Hepatocyte (in vitro differentiated cells): ENCODE data around the gene BICDL2. TPM values are rescaled to one million over a fixed set of nuclear protein-coding genes. Genes with fewer than 3 reads are reported as not detected.
A peak's percentile ranks its signal among the peaks of the same experiment; 100 is the strongest.

Experiments
- DNase-seq: peaks from one replicate; pipeline ENCODE4 v3.0.0-alpha.2; 2016; ENCODE audit warnings: low spot score
- H2AFZ ChIP-seq: fragments of 200-600 bp; sonication (generic); 2 replicates; pipeline ENCODE4 v1.6.0; 2016; ENCODE audit warnings: antibody characterized with exemption, mild to moderate bottlenecking
- H3K27ac ChIP-seq: fragments of 200-600 bp; sonication (generic); 2 replicates; pipeline ENCODE4 v1.5.1; 2016; ENCODE audit warnings: mild to moderate bottlenecking
- H3K27me3 ChIP-seq: fragments of 200-600 bp; sonication (generic); 2 replicates; pipeline ENCODE4 v1.6.1; 2016
- H3K36me3 ChIP-seq: fragments of 200-600 bp; sonication (generic); replicated peaks from 2 replicates; pipeline ENCODE4 v1.5.1; 2016; ENCODE audit warnings: low read depth; ENCODE audit not compliant: insufficient read depth
- H3K4me1 ChIP-seq: fragments of 200-600 bp; sonication (generic); 2 replicates; pipeline ENCODE4 v1.5.1; 2016; ENCODE audit warnings: mild to moderate bottlenecking, moderate library complexity; ENCODE audit not compliant: insufficient read depth
- H3K4me2 ChIP-seq: fragments of 200-600 bp; sonication (generic); 2 replicates; pipeline ENCODE4 v1.6.0; 2016
- H3K4me3 ChIP-seq: fragments of 200-600 bp; sonication (generic); 2 replicates; pipeline ENCODE4 v1.5.1; 2016; ENCODE audit warnings: mild to moderate bottlenecking
- H3K79me2 ChIP-seq: fragments of 200-600 bp; sonication (generic); 2 replicates; pipeline ENCODE4 v1.6.0; 2017; ENCODE audit warnings: mild to moderate bottlenecking
- H3K9me2 ChIP-seq: fragments of 200-600 bp; sonication (generic); replicated peaks from 2 replicates; pipeline ENCODE4 v1.6.0; 2017; ENCODE audit warnings: mild to moderate bottlenecking; ENCODE audit not compliant: insufficient read depth
- H3K9me3 ChIP-seq: fragments of 200-600 bp; sonication (generic); 2 replicates; pipeline ENCODE4 v1.5.1; 2016; ENCODE audit warnings: low read depth, mild to moderate bottlenecking
- H4K20me1 ChIP-seq: fragments of 200-600 bp; sonication (generic); 2 replicates; pipeline ENCODE4 v1.6.0; 2016; ENCODE audit warnings: mild to moderate bottlenecking; ENCODE audit not compliant: insufficient read depth, poor library complexity, severe bottlenecking
- EZH2 ChIP-seq: fragments of 200-600 bp; sonication (generic); IDR thresholded peaks from 2 replicates; pipeline ENCODE4 v1.6.1; 2016; ENCODE audit warnings: antibody characterized with exemption, mild to moderate bottlenecking, borderline replicate concordance
- EZH2phosphoT487 ChIP-seq: fragments of 200-600 bp; sonication (generic); IDR thresholded peaks from one replicate; pipeline ENCODE4 v1.6.1; 2018; ENCODE audit warnings: antibody characterized with exemption, mild to moderate bottlenecking, low read depth, moderate library complexity; ENCODE audit not compliant: unreplicated experiment, severe bottlenecking
- WGBS: methylation state at CpG from one replicate; pipeline ENCODE4 v1.1.6; 2016; ENCODE audit warnings: low lambda C conversion rate; ENCODE audit errors: missing lambda C conversion rate; 5-methylcytosine and 5-hydroxymethylcytosine counted together
- polyA plus RNA-seq: library from polyadenylated mRNA; unstranded; fragments of >200 nt; fragmentation: Nextera tagmentation; extraction: Ambion mirVana; gene quantifications from 2 replicates; pipeline ENCODE4 v1.2.1, GENCODE V29; 2016
- total RNA-seq: library from RNA; depleted of rRNA; stranded (reverse); fragments of >200 nt; gene quantifications from 2 replicates; pipeline ENCODE4 v1.2.3, GENCODE V29; 2014
- TF ChIP-seq, protein P1 (sequence below): fragments of 200-600 bp; sonication (generic); IDR thresholded peaks from 2 replicates; pipeline ENCODE4 v1.5.1; 2016; ENCODE audit warnings: antibody characterized with exemption, mild to moderate bottlenecking; ENCODE audit not compliant: poor library complexity

Gene BICDL2
- total and polyA plus RNA-seq, 2 experiments from 2014 or later: 12.3 to 12.8 TPM

DNA sequence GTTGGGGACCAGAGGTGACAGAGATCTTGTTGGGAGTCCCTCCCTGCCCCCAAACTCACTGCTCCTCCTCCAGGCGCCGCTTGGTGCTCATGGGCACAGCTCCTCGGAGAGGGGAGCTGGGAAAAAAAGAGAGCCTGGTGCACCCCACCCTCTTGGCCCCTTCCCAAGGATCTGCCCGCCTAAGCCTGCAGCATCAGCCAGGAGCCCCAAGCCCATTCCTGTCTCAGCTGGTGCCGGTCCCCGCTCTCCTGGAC is 13.4 kb downstream of the BICDL2 start:
- H4K20me1 ChIP-seq: peaks cover 5% of the 10 kb centered on the region

DNA sequence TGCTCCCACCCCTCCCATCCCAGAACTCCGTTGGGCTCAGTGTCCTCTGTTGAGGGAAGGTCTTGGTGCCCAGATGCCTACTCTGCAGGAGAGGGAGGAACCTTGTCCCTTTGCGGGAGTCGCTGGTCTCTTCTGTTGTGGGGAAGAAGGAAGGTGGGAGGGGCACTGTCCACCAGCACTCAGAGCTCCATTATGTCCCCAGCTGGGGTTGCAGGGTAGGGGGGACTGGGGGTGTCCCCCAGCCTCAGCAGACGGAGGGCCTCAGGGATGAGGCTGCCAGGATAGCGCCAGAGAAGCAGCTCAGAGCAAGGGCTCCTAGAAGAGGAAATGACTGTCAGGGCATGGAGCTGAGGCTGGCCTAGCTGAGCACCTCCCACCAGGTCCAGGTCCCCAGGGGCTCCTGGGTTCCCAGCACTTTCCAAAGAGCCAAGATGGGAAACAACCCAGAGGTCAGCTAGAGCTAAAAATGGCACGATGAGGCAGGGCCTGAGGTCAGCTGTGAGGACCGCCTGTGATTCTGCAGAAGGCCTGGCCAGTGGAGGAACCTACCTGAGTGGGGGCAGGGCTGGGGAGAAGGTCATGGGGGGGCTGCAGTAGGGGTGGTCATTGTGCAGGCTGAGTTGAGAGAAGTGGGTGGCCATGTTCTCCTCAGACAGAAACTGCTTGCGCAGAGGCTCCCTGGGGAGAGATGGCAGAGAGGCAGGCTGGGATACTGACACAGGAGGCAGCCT is 13.9 kb downstream of the BICDL2 start:
- Histone ChIP-seq H4K20me1 (peaks cover 5% of the 10 kb centered on the region), H3K79me2 (peaks cover 29% of the 10 kb centered on the region), H3K27ac (peak overlapping the region; percentile 98), H3K4me2 (peak overlapping the region; percentile 99), H3K4me1 (peaks cover 31% of the 10 kb centered on the region), H3K9me3 (no peaks in the 10 kb centered on the region), H2AFZ (no peak overlapping the region), H3K4me3 (peak overlapping the region; percentile 79), H3K9me2 (no peaks in the 10 kb centered on the region), H3K27me3 (no peaks in the 10 kb centered on the region), H3K36me3 (no peaks in the 10 kb centered on the region)
- WGBS: 35% methylated on average over 8 of the region's 8 CpGs
- DNase-seq: no peak
- TF ChIP-seq EZH2 (no peak), EZH2phosphoT487 (no peak)
- TF ChIP-seq, protein P1, sequence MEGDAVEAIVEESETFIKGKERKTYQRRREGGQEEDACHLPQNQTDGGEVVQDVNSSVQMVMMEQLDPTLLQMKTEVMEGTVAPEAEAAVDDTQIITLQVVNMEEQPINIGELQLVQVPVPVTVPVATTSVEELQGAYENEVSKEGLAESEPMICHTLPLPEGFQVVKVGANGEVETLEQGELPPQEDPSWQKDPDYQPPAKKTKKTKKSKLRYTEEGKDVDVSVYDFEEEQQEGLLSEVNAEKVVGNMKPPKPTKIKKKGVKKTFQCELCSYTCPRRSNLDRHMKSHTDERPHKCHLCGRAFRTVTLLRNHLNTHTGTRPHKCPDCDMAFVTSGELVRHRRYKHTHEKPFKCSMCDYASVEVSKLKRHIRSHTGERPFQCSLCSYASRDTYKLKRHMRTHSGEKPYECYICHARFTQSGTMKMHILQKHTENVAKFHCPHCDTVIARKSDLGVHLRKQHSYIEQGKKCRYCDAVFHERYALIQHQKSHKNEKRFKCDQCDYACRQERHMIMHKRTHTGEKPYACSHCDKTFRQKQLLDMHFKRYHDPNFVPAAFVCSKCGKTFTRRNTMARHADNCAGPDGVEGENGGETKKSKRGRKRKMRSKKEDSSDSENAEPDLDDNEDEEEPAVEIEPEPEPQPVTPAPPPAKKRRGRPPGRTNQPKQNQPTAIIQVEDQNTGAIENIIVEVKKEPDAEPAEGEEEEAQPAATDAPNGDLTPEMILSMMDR: no peak

More for the DNA sequence above, 13.4 kb downstream of the BICDL2 start:
- peak overlapping the region; percentile 98 for H3K27ac ChIP-seq
- H3K4me3 ChIP-seq: peak overlapping the region; percentile 79
- TF ChIP-seq EZH2 (no peak), EZH2phosphoT487 (no peak)
- TF ChIP-seq, protein P1: no peak
- H3K27me3 ChIP-seq: no peaks in the 10 kb centered on the region
- peak overlapping the region; percentile 99 for H3K4me2 ChIP-seq
- H3K79me2 ChIP-seq: peaks cover 29% of the 10 kb centered on the region
- WGBS: 9% methylated on average over 4 of the region's 6 CpGs
- H3K9me2 ChIP-seq: no peaks in the 10 kb centered on the region
- no peaks in the 10 kb centered on the region for H3K9me3 ChIP-seq
- no peaks in the 10 kb centered on the region for H3K36me3 ChIP-seq
- H2AFZ ChIP-seq: no peak overlapping the region
- H3K4me1 ChIP-seq: peaks cover 33% of the 10 kb centered on the region
- DNase-seq: peak; percentile 76

DNA sequence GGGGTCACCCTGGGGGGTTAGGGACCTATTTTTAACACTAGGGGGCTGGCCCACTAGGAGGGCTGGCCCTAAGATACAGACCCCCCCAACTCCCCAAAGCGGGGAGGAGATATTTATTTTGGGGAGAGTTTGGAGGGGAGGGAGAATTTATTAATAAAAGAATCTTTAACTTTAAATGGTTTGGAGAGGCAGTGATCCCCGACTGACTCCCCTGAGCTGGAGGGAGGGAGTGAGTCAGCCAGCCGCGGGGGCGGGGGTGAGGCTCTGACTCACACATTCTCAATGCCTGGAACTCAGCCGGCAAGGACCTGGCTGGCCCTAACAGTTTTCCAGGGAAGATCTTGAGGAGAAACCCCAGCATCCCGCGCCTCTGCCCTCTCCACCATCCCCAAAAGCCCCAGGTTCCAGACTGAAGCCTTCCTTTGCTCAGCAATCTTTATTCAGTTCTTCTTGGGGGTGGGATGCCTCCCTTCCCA is 14.5 kb downstream of the BICDL2 start:
- Histone ChIP-seq H3K9me2 (no peaks in the 10 kb centered on the region), H3K9me3 (no peaks in the 10 kb centered on the region), H2AFZ (no peak overlapping the region), H3K36me3 (no peaks in the 10 kb centered on the region), H3K79me2 (peaks cover 33% of the 10 kb centered on the region), H3K4me1 (peaks cover 29% of the 10 kb centered on the region), H3K27ac (peak overlapping the region; percentile 98), H3K4me3 (peak overlapping the region; percentile 10), H3K27me3 (no peaks in the 10 kb centered on the region), H4K20me1 (peaks cover 5% of the 10 kb centered on the region), H3K4me2 (peak overlapping the region; percentile 99)
- DNase-seq: peak; percentile 95
- WGBS: 10% methylated on average over 8 of the region's 8 CpGs
- TF ChIP-seq, protein P1: no peak
- TF ChIP-seq EZH2phosphoT487 (no peak), EZH2 (no peak)
